Neural cell (in vitro differentiated cells): ENCODE measurements around the gene FAM234A. TPM values are rescaled to one million over a fixed set of nuclear protein-coding genes. Genes with fewer than 3 reads are reported as not detected.

Experiments used
- H2AFZ ChIP-seq: fragments of 200-600, 300-800 bp; sonication (generic), shearing (Covaris generic); 2 replicates; pipeline ENCODE4 v1.6.0; 2014; ENCODE audit warnings: low read depth, mild to moderate bottlenecking, antibody characterized with exemption, low read length, moderate library complexity
- H3F3A ChIP-seq: fragments of 200-600 bp; shearing (Covaris generic); 2 replicates; pipeline ENCODE4 v1.6.1; 2016; ENCODE audit warnings: mild to moderate bottlenecking, moderate library complexity, mixed read lengths, antibody characterized with exemption, low read length; ENCODE audit not compliant: insufficient read depth, poor library complexity, severe bottlenecking
- H3K27ac ChIP-seq: fragments of 200-600, 300-800 bp; sonication (generic), shearing (Covaris generic); 2 replicates; pipeline ENCODE4 v1.5.1; 2014; ENCODE audit warnings: mild to moderate bottlenecking, low read length, moderate library complexity
- H3K27me3 ChIP-seq: fragments of 300-800, 200-600 bp; sonication (generic), shearing (Covaris generic); 2 replicates; pipeline ENCODE4 v1.6.0; 2014; ENCODE audit warnings: mild to moderate bottlenecking, low read depth, low read length, moderate library complexity; ENCODE audit not compliant: insufficient read depth
- H3K36me3 ChIP-seq: fragments of 300-800, 200-600 bp; sonication (generic), shearing (Covaris generic); 2 replicates; pipeline ENCODE4 v1.5.1; 2014; ENCODE audit warnings: mild to moderate bottlenecking, antibody characterized with exemption, low read length, moderate library complexity; ENCODE audit not compliant: insufficient read depth
- H3K4me2 ChIP-seq: fragments of 300-800, 200-600 bp; sonication (generic), shearing (Covaris generic); 2 replicates; pipeline ENCODE4 v1.6.0; 2014; ENCODE audit warnings: mild to moderate bottlenecking, low read length
- H3K4me3 ChIP-seq: fragments of 300-800, 200-600 bp; sonication (generic), shearing (Covaris generic); 2 replicates; pipeline ENCODE4 v1.5.1; 2014; ENCODE audit warnings: mild to moderate bottlenecking, low read length, moderate library complexity
- H3K79me2 ChIP-seq: fragments of 200-600 bp; shearing (Covaris generic); replicated peaks from 2 replicates; pipeline ENCODE4 v1.6.0; 2014; ENCODE audit warnings: mild to moderate bottlenecking, low read length, moderate library complexity; ENCODE audit not compliant: insufficient read depth
- H3K9ac ChIP-seq: fragments of 300-800, 200-600 bp; sonication (generic), shearing (Covaris generic); 2 replicates; pipeline ENCODE4 v1.6.1; 2016; ENCODE audit warnings: mild to moderate bottlenecking, low read length, mixed read lengths
- H3K9me2 ChIP-seq: fragments of 200-600 bp; shearing (Covaris generic); 2 replicates; pipeline ENCODE4 v1.6.1; 2016; ENCODE audit warnings: mild to moderate bottlenecking, low read length, mixed read lengths; ENCODE audit not compliant: insufficient read depth
- H3K9me3 ChIP-seq: fragments of 200-600, 300-800 bp; sonication (generic), shearing (Covaris generic); 2 replicates; pipeline ENCODE4 v1.6.1; 2016; ENCODE audit warnings: mild to moderate bottlenecking, mixed run types, low read length, moderate library complexity, mixed read lengths
- H4K20me1 ChIP-seq: fragments of 200-600 bp; shearing (Covaris generic); 2 replicates; pipeline ENCODE4 v1.6.1; 2016; ENCODE audit warnings: mild to moderate bottlenecking, mixed run types; ENCODE audit not compliant: insufficient read depth
- EP300 ChIP-seq: fragments of 450-650 bp; conservative IDR thresholded peaks from 2 replicates; pipeline ENCODE4 v1.6.1; 2014; ENCODE audit warnings: antibody characterized with exemption, mild to moderate bottlenecking, moderate library complexity; ENCODE audit not compliant: poor library complexity, severe bottlenecking
- EZH2 ChIP-seq: fragments of 200-600, 300-800 bp; shearing (Covaris generic), sonication (generic); IDR thresholded peaks from 2 replicates; pipeline ENCODE4 v1.6.1; 2014; ENCODE audit warnings: antibody characterized with exemption, low read length, borderline replicate concordance, mild to moderate bottlenecking; ENCODE audit not compliant: insufficient read depth, poor library complexity, severe bottlenecking
- MXI1 ChIP-seq: fragments of 450-650 bp; conservative IDR thresholded peaks from 2 replicates; pipeline ENCODE4 v1.6.1; 2014; ENCODE audit warnings: antibody characterized with exemption, mild to moderate bottlenecking; ENCODE audit not compliant: poor library complexity, severe bottlenecking
- POLR2AphosphoS5 ChIP-seq: IDR thresholded peaks from 2 replicates; pipeline ENCODE4 v1.6.1; 2012
- RAD21 ChIP-seq: fragments of 450-650 bp; conservative IDR thresholded peaks from 2 replicates; pipeline ENCODE4 v1.6.1; 2014; ENCODE audit warnings: antibody characterized with exemption, mild to moderate bottlenecking, moderate library complexity
- SMC3 ChIP-seq: fragments of 450-650 bp; conservative IDR thresholded peaks from 2 replicates; pipeline ENCODE4 v1.6.1; 2014; ENCODE audit warnings: antibody characterized with exemption, mild to moderate bottlenecking, moderate library complexity; ENCODE audit not compliant: poor library complexity
- TAF1 ChIP-seq: IDR thresholded peaks from 2 replicates; pipeline ENCODE4 v1.6.1; 2012; ENCODE audit warnings: low read depth
- polyA plus RNA-seq: library from polyadenylated mRNA; depleted of rRNA; stranded (reverse); fragments of >200 nt; gene quantifications from 2 replicates; pipeline ENCODE4 v1.2.3, GENCODE V29; 2014
- TF ChIP-seq, protein P1 (sequence below): IDR thresholded peaks from 2 replicates; pipeline ENCODE4 v1.6.1; 2012; ENCODE audit warnings: borderline replicate concordance

FAM234A gene
- polyA plus RNA-seq, 1 donor from 2014 or later: 29.9 TPM

DNA sequence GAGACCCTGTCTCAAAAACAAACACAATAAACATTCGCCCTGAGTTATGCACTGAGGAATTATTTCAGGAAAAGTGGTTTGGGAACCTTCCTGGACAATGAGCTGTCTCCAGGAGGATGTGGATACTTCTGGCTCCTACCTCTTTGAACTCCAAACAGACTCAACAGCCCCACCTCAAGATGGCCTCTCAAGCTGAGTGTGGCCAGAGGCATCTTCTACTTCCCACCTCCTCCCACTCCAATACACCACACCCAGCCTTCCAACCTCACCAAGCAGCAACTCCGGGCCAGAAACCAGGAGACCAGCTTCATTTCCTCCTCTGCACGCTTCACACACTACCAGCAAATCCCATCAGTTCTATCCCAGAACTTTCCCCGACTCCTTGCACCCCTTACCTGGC is 42.8 kb upstream of the FAM234A start:
- no peaks in the 10 kb centered on the region for H3K9me2 ChIP-seq
- TF ChIP-seq SMC3 (no peak), POLR2AphosphoS5 (no peak), EZH2 (no peak)
- TF ChIP-seq, protein P1, sequence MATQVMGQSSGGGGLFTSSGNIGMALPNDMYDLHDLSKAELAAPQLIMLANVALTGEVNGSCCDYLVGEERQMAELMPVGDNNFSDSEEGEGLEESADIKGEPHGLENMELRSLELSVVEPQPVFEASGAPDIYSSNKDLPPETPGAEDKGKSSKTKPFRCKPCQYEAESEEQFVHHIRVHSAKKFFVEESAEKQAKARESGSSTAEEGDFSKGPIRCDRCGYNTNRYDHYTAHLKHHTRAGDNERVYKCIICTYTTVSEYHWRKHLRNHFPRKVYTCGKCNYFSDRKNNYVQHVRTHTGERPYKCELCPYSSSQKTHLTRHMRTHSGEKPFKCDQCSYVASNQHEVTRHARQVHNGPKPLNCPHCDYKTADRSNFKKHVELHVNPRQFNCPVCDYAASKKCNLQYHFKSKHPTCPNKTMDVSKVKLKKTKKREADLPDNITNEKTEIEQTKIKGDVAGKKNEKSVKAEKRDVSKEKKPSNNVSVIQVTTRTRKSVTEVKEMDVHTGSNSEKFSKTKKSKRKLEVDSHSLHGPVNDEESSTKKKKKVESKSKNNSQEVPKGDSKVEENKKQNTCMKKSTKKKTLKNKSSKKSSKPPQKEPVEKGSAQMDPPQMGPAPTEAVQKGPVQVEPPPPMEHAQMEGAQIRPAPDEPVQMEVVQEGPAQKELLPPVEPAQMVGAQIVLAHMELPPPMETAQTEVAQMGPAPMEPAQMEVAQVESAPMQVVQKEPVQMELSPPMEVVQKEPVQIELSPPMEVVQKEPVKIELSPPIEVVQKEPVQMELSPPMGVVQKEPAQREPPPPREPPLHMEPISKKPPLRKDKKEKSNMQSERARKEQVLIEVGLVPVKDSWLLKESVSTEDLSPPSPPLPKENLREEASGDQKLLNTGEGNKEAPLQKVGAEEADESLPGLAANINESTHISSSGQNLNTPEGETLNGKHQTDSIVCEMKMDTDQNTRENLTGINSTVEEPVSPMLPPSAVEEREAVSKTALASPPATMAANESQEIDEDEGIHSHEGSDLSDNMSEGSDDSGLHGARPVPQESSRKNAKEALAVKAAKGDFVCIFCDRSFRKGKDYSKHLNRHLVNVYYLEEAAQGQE: no peak

DNA sequence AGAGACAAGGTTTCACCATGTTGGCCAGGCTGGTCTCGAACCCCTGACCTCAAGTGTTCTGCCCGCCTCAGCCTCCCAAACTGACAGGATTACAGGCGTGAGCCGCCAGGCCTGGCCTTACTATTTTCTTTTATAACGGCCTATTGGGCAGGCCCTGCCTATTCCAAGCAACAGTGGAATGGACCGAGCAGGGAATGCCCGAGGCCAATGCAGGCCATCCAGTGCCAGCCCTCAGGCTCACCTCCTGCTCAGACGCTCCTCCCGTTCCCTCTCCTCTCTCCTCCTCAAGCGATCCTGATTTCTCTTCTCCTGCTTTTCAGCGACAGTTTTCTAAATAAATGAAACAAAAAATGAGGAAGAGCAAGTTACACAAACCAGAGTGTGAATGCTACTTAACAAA is 41.9 kb upstream of the FAM234A start:
- H3K9me2 ChIP-seq: no peaks in the 10 kb centered on the region
- no peaks in the 10 kb centered on the region for H3K9me3 ChIP-seq
- H3K27ac ChIP-seq: no peak overlapping the region
- H3F3A ChIP-seq: no peaks in the 10 kb centered on the region
- H3K27me3 ChIP-seq: no peaks in the 10 kb centered on the region
- no peaks in the 10 kb centered on the region for H3K79me2 ChIP-seq
- no peak overlapping the region for H3K4me3 ChIP-seq
- peaks cover 4% of the 10 kb centered on the region for H3K36me3 ChIP-seq
- H3K4me2 ChIP-seq: no peak overlapping the region
- no peak for TF ChIP-seq RAD21
- TF ChIP-seq EZH2: no peak
- no peak for TF ChIP-seq POLR2AphosphoS5
- TF ChIP-seq, protein P1: no peak
- no peak for TF ChIP-seq SMC3
- no peak for TF ChIP-seq EP300
- no peak for TF ChIP-seq MXI1
- no peak for TF ChIP-seq TAF1
- H3K9ac ChIP-seq: no peak overlapping the region
- H2AFZ ChIP-seq: no peak overlapping the region
- no peaks in the 10 kb centered on the region for H4K20me1 ChIP-seq

More for the DNA sequence above, 42.8 kb upstream of the FAM234A start:
- Histone ChIP-seq H3K4me2 (no peak overlapping the region), H3K9me3 (no peaks in the 10 kb centered on the region), H3F3A (no peaks in the 10 kb centered on the region), H3K9ac (no peak overlapping the region), H3K4me3 (no peak overlapping the region), H4K20me1 (no peaks in the 10 kb centered on the region), H3K27me3 (no peaks in the 10 kb centered on the region), H3K27ac (no peak overlapping the region), H3K79me2 (no peaks in the 10 kb centered on the region), H3K36me3 (peaks cover 4% of the 10 kb centered on the region), H2AFZ (no peak overlapping the region)
